Heart left ventricle (tissue), 13 donors: ENCODE data around the gene MAPKAPK5.
"Not testable (repeated sequence)": the region's sequence is repeated elsewhere in the genome, so short reads cannot be mapped to it uniquely, and the experiment has no call there.

Source experiments
- CTCF ChIP-seq, 12 donors: fragments of 200-600 bp; sonication (generic) in 4 of 12; IDR thresholded peaks; one replicate each; pipeline versions ENCODE4 v1.5.0 to v1.8.0; 2018 to 2022; ENCODE audit warnings: antibody characterized with exemption in 12 of 12, mild to moderate bottlenecking in 5 of 12
- POLR2A ChIP-seq, 2 donors: fragments of 450-650 bp; IDR thresholded peaks; one replicate each; pipeline ENCODE4 v1.6.1; 2017; ENCODE audit warnings: antibody characterized with exemption in 2 of 2, mild to moderate bottlenecking in 2 of 2, moderate library complexity in 2 of 2
- donor health status: ischemic (EF 13 %, LVEDD 7.1; RV severe dilation, severe dysfunction).
- donor health status: DM: no; HTN: yes; CAD: no.
- donor health status: DM: no; HTN: no; CAD: no.
- donor health status: ischemic (EF 25% LVEDD 6.9; RV normal size, moderate dysfunction).
- donor health status: ischemic (EF 25% LVEDD 5.7; RV mildly dilated, moderate dysfunction).
- donor health status: ischemic (EF 35%, LVEDD 5.7; RV mildly dilated, moderate dysfunction).
- donor health status: nonischemic (EF 11% LVEDD 7.7; RV severe dilation, severe dysfunction).
- donor health status: DM: yes; HTN: yes; CAD: no.
- donor health status: PGD.
- donor health status: ischemic (EF 29% LVEDD 5.4; RV normal size, mild dysfunction).
- donor health status: nonischemic (EF 23%, LVEDD 6.1; RV moderate dilation, normal function).

GRCh38 chr12:111834740-111835386, 7.2 kb upstream of the MAPKAPK5 start:
- TF ChIP-seq POLR2A, CTCF (IDR thresholded peaks at IDR 0.05): not testable (repeated sequence)
